Pulmonary artery endothelial cell (primary cell): ENCODE data around the gene ZBTB44. TPM values are rescaled to one million over a fixed set of nuclear protein-coding genes. Genes with fewer than 3 reads are reported as not detected.
"Not testable (repeated sequence)": the region's sequence is repeated elsewhere in the genome, so short reads cannot be mapped to it uniquely, and the experiment has no call there.

Source experiments
- DNase-seq: peaks from one replicate; pipeline ENCODE4 v3.0.0-alpha.2; 2011; ENCODE audit warnings: low read depth, low spot score
- total RNA-seq: library from RNA; depleted of rRNA; stranded (reverse); fragments of >200 nt; gene quantifications from 2 replicates; pipeline ENCODE4 v1.2.3, GENCODE V29; 2014

ZBTB44 gene
- total RNA-seq, 1 donor from 2014 or later: 20.0 TPM

DNA sequence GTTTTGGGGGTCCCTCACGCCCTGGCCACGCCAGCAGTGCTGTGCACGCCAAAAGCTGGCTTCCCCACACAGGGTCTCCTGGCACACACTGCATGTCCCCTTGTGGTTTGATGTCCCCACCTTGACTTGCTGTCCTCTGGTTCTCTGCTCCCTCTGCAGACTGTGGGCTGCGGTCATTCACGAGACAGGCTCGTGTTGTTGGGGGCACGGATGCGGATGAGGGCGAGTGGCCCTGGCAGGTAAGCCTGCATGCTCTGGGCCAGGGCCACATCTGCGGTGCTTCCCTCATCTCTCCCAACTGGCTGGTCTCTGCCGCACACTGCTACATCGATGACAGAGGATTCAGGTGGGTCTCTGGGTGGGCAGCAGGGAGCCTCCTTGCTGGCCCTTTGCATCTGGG, 114.9 kb downstream of the ZBTB44 start:
- no peak for DNase-seq

DNA sequence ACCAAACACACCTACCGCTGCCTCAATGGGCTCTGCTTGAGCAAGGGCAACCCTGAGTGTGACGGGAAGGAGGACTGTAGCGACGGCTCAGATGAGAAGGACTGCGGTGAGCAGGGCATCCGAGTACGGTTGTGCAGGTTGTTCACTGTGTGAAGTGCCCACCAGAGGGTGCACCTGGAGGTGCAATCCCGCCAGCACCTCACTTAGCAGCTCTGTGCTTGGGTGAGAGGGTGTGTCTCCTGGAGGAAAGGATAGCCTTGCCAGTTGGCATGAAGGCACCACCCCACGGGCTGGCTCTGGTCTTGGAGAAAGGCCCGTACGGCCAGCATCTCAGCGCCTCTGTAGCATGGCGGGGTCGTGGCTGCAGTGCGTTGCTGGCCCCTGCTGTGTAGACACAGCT, 115.8 kb downstream of the ZBTB44 start:
- DNase-seq: no peak

GRCh38 chr11:130198292-130198691, 116.4 kb downstream of the ZBTB44 start:
- DNase-seq: no peak

- no peak for DNase-seq
These were observed 117.2 kb downstream of the ZBTB44 start for GRCh38 chr11:130197386-130198035.

DNA sequence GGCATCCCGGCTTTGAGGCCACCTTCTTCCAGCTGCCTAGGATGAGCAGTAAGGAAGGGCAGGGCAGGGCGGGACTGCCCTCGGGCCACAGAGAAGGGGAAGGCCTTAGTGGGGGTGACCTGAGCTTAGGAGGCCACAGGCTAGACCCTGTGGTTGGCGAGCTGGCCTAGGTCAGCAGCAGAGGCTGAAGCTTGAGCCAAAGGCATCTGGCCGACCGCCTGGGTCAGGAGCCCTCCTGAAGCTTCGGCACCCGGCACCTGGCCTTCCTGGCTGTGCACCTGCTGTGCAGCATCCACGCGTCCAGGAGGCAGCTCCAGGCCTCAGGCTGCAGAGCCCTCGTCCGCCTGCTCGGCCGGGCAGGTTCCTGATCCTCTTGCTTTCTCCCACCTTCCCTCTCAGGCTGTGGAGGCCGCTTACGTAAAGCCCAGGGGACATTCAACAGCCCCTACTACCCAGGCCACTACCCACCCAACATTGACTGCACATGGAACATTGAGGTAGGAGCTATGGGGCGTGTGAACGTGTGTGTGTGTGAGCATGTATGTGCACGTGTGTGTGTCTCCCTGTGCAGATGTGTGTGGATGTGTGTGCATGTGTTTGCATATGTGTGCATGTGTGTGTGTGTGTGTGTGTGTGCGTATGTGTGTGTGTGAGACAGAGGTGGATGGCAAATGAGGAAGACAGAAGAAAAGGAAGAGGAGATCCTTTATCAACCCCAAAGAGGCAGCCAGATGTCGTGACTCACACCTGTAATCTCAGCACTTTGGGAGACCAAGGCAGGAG, 120.3 kb downstream of the ZBTB44 start:
- DNase-seq: no peak

- DNase-seq: not testable (repeated sequence)
These were observed 121.2 kb downstream of the ZBTB44 start for GRCh38 chr11:130193551-130193950.

DNA sequence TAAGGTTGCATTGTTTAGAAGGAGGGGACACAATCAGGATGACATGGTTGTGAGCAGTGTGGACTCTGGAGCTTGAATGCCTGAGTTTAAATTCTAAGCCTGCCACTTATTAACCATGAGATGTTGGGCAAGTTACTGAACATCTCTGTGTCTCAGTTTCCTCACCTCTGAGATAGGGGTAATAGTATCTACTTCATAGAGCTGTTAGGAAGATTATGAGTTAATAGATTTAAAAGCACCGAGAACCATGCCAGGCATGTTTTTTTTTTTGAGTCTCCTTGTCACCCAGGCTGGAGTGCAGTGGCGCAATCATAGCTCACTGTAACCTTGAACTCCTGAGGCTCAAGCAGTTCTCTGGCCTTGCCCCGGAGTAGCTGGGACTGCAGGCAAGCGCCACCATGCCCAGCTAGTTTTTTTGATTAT, 121.9 kb downstream of the ZBTB44 start:
- no peak for DNase-seq

- no peak for DNase-seq
These were observed 122.8 kb downstream of the ZBTB44 start for GRCh38 chr11:130191896-130192295.

DNA sequence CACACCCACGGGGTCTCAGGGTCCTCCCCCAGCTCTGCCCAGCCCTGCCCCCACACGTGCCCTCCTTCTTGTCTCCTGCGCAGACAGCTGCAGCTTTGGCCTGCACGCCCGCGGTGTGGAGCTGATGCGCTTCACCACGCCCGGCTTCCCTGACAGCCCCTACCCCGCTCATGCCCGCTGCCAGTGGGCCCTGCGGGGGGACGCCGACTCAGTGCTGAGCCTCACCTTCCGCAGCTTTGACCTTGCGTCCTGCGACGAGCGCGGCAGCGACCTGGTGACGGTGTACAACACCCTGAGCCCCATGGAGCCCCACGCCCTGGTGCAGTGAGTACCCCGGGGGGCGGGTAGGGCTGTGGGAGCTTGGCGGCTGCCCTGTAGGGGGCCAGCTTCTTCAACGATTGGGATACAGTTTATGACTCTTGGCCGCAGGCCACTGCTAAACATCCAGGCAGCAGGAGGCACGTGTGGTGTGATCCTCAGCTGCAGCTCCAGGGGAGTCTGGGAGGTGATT, 124.3 kb downstream of the ZBTB44 start:
- DNase-seq: no peak

DNA sequence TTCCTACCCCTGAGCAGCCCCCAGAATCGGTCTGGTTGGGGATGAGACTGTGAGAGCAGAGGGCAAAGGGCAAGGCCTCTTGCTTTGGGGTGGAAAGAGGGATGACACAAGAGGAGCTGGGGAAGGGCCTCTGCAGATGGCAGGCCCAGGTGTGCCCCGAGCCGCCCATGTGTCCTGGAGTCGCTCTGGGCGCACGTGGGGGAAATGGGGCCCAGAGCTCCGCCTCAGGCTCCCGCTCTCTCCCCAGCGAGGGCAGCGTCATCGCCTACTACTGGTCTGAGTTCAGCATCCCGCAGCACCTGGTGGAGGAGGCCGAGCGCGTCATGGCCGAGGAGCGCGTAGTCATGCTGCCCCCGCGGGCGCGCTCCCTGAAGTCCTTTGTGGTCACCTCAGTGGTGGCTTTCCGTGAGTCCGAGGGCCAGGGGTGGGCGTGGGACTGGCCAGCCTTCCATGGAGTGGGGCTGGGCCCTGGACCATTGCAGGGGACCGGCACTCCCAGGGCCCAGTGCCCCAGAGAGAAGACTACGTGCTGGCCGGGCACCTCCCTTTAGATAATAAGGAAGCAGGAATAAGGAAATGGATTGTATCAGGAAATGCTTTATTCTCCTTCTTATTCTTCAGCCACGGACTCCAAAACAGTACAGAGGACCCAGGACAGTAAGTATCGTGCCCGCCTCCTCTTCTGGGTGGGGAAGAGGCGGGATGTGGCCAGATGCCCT, 125.1 kb downstream of the ZBTB44 start:
- no peak for DNase-seq

- no peak for DNase-seq
These were observed 126.0 kb downstream of the ZBTB44 start for GRCh38 chr11:130188585-130189347.

GRCh38 chr11:130188047-130188446, 126.7 kb downstream of the ZBTB44 start:
- no peak for DNase-seq

- DNase-seq: no peak
These were observed 127.6 kb downstream of the ZBTB44 start for GRCh38 chr11:130187096-130187495.

DNA sequence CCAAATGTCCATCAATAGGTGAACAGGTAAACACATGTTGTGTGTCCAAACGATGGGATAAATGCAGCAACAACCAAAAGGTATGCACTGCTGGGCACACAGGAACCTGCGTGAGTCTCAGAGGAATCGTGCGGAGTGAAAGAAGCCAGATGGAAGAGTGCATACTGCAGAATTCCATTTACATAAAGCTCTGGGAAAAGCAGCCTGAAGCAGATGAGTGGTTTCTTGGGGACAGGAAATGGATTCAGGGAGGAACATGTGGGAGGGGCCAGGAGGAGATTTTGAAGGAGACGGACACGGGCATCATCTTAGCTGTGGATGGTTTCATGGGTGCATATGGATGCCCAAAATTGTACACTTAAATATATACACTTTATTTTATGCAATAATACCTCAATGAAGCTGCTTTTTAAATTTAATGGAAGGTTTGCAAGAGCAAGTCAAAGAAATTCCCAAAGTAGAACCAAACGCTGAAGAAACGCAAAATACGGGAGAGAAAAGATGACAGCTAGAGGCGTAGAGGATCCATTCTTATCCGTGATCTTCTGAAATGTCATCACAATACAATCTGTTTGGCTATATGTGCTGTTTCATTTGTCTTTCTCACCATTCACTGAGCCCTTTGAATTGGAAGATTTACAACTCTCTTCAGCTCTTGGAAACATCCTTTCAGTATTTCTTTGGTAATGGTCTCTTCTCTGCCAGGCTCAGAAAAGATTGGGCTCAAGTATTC, 130.7 kb downstream of the ZBTB44 start:
- DNase-seq: no peak

DNA sequence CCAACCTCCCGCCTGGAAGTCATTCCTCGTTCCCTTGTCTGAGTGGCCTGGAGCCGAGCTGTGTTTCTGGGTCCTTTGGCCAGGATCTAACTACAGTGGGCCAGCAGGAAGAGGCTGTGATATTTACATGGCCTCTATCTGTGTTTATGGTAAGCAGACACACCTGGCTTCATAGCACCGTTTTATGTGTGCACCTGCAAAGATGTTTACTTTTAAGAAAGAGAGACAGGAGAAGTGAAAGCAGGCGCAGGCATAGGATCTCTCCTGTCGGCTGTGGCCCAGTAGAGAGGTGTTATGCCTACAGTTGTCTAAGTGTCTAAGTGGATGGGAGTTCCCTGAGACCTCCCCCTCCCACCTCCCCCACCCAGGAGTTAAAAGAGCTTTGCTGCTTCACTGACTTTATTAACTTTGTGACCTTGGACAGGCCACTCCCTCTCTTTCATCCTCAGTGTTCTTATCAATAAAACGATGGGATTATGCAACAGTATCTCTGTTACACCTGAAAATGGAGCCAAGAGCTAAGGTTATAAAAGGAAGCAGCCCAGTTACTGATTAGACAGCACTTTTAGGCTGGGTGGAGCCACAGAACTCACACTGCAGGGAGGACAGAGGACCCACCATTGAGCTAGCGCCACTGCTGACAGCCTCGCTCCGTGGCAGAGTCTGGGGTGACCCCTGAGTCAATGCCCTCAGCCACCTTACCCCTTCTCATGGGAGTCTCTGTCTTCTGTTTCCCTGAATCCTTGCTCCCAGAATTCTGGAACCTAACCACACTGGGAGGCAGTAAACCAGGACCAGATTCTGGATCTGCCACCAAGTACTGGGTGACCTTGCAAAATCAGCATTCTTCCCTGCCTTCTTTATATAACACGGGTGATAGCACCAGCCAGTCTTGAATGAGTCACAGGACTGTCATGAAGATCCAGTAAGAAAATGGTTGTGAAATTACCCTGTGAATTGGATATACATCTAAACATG, 133.1 kb downstream of the ZBTB44 start:
- DNase-seq: no peak

DNA sequence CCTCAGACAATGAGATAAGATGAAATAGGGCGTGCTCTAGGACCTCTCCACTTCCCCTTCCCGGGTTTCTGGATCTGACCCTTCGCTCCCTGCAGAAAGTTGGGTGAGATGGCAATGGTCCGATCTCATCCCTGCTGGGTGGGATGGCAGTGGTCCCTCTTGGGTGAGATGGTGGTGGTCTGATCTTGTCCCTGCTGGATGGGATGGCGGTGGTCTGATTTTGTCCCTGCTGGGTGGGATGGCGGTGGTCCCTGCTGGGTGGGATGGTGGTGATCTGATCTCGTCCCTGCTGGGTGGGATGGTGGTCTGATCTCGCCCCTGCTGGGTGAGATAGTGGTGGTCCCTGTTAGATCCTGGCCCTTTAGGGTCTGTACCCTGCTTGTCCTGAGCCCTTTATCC, 133.8 kb downstream of the ZBTB44 start:
- DNase-seq: no peak

DNA sequence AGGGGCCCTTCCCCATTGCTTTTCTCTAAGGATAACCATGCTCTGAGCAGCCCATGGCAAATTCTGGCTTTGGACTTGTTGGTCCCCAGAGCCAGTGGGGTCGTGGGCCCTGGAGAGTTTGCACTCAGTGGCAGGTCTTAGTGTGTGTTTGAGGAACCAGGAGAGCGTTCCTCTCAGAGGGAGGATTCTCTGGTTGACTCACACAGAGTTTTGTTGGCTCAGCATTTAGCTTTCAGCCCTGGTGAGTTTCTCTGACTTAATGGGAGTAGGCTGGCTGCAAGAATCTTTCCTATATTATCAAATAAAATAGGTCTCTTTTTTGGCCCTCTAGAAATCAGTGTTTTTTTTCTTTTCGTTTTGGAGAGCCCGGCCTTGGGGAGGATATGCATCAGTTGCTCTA, 134.2 kb downstream of the ZBTB44 start:
- DNase-seq: no peak

GRCh38 chr11:130179396-130180306, 135.1 kb downstream of the ZBTB44 start:
- DNase-seq: no peak
